Measurements from ENCODE around the gene BMP2K.
"Not testable (repeated sequence)": the region's sequence is repeated elsewhere in the genome, so short reads cannot be mapped to it uniquely, and the experiment has no call there.

BMP2K gene

GRCh38 chr4:78864405-78865024, 88.4 kb downstream of the BMP2K start:
- DNase-seq, result peak; percentile 64

DNA sequence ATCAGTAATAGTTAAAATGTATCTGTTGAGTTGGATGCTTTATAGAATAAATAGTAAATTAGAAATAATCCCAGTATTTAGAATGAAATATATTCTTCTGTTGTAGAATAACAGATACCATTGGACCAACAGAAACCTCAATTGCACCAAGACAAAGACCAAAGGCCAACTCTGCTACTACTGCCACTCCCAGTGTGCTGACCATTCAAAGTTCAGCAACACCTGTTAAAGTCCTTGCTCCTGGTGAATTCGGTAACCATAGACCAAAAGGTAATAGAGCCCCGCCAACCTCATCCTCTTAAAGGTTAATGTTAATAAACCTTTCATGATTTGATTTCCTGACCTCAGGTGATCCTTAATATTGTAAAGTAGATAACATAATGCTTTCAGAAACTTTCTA, 89.3 kb downstream of the BMP2K start:
- DNase-seq, result no peak

DNA sequence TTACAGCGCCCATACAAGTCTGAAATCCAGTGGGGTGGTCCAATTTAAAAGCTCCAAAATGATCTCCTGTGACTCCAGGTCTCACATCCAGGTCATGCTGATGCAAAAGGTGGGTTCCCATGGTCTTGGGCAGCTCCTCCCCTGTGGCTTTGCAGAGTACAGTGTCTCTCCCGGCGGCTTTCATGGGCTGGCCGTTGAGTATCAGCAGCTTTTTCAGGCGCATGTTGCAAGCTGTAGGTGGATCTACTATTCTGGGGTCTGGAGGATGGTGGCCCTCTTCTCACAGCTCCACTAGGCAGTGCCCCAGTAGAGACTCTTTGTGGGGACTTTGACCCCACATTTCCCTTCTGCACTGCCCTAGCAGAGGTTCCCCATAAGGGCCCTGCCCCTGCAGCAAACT, 92.6 kb downstream of the BMP2K start:
- not testable (repeated sequence) for DNase-seq

DNA sequence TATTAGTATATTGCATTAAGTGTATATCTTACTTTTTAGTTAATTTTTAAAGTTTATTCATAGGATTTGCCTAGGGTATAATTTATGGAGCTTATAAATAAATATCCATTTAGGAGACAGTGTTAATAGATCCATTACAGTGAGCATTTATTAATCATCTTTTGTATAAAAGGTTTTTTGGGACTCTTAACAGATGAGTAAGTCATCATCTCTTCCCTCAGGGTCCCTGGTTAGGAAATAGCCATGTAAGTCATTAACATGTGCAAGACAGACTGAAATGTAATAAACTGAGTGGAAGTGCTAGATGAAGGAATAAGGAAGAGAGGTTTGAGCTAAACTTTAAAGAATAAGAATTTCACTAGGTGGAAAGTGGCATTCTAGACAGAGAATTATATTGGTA, 93.9 kb downstream of the BMP2K start:
- no peak for DNase-seq

DNA sequence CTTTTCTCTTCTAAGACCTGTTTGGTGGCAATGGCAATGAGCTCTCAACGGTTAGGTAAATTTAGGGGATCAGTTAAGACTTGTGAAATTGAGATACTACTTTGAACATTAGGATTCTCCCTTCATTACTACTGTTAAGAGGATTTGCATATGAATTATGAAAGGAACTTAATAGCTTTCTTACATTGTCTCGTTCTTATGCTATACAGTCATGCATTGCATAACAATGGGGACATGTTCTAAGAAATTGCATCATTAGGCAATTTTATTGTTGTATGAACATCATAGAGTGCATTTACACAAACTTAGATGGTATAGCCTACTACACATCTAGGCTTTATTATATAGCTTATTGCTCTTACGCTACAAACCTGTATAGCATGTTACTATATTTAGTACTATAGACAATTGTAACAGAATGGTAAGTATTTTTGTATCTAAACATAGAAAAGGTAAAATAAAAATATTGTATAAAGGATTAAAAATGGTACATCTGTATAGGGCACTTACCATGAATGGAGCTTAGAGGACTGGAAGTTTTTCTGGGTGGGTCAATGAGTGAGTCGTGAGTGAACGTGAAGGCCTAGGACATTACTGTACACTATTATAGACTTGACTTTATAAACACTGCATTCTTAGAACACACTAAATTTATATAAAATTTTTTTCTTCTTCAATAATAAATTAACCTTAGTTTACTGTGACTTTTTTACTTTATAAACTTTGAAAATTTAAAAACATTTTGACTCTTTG, 100.6 kb downstream of the BMP2K start:
- no peak for DNase-seq

DNA sequence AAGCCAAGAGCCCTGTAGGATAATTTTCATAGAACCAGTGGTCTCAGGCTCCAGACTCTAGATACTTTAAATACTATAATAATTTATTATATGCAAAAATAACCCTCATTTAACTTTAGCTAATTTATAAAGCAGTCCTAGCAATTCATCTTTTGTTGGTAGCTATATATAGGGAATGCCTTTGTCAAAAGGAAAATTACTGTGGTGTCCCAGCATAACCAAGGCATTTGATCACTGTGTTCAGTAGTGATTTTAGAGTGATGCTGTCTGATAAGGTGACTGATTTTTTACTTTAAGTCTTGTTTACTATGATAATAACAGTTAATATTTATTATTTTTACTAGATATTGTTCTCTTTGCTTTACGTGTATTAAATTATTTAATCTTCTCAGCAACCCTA, 101.9 kb downstream of the BMP2K start:
- DNase-seq, result no peak

- peak; percentile 24 for DNase-seq
Measured at GRCh38 chr4:78880874-78881492, 104.8 kb downstream of the BMP2K start.

- no peak for DNase-seq
Measured at GRCh38 chr4:78885598-78885997, 109.4 kb downstream of the BMP2K start.

DNA sequence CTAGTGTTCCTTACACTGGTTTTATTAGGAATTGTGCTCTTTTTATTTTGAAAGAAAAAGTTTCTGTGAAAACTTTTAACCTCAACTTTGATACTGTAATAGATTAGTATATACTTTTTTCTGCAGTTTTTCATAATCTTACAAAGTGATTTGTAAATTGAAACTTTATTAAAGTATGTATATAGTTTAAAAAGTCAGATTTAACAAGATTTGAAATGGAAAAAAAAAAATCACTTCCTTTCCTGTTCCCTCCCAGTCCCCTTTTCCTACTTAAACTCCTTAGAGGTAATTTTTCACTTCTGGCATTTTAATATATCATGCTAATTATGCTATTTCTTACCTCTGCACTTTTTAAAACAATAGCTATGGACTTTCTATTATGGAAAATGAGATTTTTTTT, 113.8 kb downstream of the BMP2K start:
- DNase-seq, result no peak

- DNase-seq, result no peak
Measured at GRCh38 chr4:78899302-78899701, 123.2 kb downstream of the BMP2K start.

GRCh38 chr4:78901882-78902281, 125.7 kb downstream of the BMP2K start:
- DNase-seq, result no peak

- DNase-seq, result no peak
Measured at GRCh38 chr4:78902298-78902697, 126.1 kb downstream of the BMP2K start.

DNA sequence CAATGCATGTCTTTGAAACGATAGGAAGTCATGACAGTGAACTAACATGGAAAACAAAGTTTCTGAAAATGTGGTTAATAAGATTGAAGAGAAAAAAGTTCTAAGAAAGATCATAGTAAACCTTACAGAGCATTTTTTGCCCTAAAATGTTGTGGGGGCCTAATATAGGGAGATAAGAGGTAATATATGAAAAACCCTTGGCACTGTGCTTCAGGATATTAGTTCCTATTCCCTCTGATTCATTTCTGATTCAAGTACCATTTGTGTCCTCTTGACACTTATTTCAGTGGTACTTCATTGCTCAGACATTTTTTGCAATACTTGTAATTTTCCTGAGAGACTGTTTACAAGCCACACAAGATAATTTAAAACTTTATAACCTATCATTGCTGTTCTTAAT, 128.0 kb downstream of the BMP2K start:
- DNase-seq, result no peak

DNA sequence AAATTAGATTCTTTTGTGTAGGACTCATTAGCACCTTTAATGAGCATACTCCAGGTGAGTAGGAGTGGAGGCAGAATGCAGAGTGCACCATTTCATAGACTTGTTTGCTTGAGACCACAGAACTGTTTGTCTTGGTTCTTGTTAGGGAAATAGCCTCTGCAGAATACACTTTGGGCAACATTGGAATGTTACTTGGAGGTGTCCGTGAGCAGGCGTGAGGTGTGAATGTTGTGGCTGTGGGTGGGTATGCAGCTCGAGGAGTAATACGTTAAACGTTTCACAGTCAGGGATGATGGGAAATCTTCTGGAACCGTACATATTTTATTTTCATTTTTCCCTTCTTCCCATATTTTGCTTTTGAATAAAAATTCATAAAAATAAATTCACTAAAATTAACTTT, 131.5 kb downstream of the BMP2K start:
- DNase-seq, result no peak

DNA sequence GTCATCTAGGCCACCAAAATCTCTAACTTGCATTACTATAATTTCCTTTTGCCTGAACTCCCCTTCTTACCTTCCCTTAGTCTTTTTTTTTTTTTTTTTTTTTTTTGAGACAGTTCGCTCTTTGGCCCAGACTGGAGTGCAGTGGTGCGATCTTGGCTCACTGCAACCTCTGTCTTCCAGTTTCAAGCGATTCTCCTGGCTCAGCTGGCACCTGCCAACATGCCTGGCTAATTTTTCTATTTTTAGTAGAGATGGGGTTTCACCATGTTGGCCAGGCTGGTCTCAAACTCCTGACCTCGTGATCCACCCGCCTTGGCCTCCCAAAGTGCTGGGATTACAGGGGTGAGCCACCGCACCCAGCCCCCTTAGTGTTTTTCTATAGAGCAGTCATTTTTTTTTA, 132.8 kb downstream of the BMP2K start:
- DNase-seq, result not testable (repeated sequence)

DNA sequence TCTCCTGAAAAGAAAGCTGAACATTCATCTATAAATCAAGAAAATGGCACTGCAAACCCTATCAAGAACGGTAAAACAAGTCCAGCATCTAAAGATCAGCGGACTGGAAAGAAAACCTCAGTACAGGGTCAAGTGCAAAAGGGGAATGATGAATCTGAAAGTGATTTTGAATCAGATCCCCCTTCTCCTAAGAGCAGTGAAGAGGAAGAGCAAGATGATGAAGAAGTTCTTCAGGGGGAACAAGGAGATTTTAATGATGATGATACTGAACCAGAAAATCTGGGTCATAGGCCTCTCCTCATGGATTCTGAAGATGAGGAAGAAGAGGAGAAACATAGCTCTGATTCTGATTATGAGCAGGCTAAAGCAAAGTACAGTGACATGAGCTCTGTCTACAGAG, 134.5 kb downstream of the BMP2K start:
- no peak for DNase-seq

DNA sequence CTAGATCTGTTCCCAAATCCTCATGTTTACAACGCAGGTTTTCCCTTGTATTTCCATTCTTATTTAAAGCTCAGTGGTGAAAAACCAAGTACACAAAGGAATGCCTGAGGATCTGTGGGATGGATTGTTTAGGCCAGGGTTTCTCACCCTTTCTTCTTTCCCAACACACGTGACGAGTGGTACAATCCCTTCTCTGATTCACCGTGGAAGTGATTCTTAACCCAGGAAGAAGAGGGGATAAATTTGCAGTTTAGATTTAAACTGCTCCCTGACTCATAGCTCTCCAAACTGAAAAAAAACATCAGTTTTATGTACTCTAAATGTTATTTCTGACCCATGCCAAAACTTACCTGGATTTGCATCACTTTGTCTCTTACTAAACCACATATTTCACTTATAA, 146.1 kb downstream of the BMP2K start:
- no peak for DNase-seq

DNA sequence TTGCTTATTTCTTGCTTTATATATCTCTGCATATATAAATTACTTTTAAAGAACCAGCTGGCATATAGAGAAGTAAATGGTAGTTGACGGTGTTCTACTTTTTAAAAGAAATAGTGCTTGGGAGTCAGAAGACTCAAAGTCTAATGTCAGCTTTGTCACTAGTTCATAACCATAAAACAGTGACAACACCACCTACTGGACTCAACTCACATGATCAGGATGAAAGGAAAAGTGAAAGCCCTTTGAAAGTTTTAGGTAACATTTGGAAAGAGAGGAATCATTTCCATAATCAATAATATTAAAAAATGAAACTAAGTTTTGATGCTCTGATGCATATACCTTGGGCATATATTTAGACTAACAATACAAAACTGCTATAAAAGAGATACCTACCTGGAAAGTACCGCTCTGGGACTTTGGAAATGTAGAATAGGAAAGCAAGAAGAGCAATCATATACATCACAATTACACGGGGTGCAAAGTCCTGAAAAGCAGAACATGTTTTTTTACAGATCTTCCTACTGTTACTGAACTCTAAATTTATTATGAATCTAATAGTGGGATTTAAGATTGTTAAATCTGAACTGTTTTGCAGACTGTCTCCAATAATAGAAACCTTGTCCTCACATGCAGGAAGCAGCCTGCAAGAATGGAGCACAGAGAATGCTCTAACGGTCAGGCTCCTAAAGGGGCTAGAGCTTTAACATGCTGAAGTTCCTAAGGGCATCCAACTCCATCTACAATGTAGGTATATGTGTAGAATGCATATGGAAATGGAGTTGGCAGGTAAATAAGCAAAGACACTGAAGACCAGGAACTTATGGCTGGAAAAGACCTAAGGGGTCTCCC, 147.5 kb downstream of the BMP2K start:
- DNase-seq, result no peak

DNA sequence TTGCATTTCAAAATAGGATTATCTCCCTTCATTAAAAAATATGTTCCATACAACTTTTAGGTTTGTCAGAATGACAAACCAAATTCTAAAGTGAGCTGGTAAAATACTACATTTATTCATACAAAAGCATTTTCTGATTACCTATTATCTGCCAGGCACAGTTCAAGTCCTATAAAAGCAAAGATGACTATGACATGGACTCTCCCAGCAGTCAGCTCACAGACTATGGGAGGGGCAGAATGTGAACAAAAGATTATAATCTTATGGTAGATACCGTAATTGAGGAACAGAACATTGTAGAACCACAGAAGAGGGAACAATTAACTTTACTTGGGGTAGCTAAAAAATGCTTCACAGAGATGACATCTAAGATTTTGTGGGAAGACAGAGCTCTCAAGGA, 150.7 kb downstream of the BMP2K start:
- no peak for DNase-seq

GRCh38 chr4:78928835-78929234, 152.7 kb downstream of the BMP2K start:
- DNase-seq, result no peak

GRCh38 chr4:78930016-78930629, 154.0 kb downstream of the BMP2K start:
- no peak for DNase-seq

DNA sequence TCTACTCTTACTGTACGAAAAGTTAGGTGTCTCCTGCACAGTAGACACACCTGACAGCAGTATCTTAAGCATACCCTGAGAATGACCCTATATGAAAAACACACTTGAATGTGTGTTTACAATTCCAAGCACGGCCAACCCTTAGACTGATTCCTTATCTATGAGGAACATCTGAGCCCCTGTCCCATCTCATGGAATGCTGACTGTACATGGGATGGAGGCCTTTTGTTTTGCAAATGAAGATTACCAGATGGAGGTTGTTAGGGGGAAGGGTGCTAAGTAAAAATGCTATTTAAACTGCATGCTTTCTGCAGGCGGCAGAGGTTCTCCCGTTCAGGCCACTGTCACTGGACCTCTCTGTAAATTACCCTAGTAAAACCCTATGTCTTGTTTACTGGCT, 160.8 kb downstream of the BMP2K start:
- no peak for DNase-seq

DNA sequence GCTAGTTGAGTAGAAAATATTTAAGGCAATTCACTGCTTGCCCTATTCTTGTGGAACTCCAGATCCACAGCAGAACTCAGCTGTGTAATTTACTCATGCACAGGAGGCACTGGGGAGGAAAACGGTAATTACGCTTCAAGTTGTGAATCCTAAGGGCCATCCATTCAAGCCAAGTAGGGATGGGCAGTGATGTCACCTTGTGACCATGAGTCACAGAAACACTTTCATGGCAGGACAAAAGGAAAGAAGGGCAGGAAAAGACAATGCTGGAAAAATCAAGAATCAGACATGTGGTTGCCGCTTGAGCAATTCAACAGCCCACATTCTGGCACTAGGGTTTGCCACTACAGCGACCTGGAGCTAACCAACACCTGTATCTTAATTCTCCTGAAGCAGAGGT, 161.7 kb downstream of the BMP2K start:
- DNase-seq, result no peak
